ENCODE measurements around the gene CYREN. TPM values are rescaled to one million over a fixed set of nuclear protein-coding genes. Genes with fewer than 3 reads are reported as not detected.
"Not testable (repeated sequence)": the region's sequence is repeated elsewhere in the genome, so short reads cannot be mapped to it uniquely, and the experiment has no call there.

Gene CYREN
- polyA plus RNA-seq, 4 donors, result 58.8 to 73.0 (median 64.7) TPM

GRCh38 chr7:135160858-135161653 lies 9.5 kb downstream of the CYREN start:
- DNase-seq (ENCODE audit: low read depth in 4 of 4, low spot score in 2 of 4), result no peak

- no peak for DNase-seq (ENCODE audit: low read depth in 4 of 4, low spot score in 2 of 4)
Observed at GRCh38 chr7:135160098-135160857, 10.2 kb downstream of the CYREN start.

GRCh38 chr7:135159359-135160085 lies 11.0 kb downstream of the CYREN start:
- DNase-seq (ENCODE audit: low read depth in 4 of 4, low spot score in 2 of 4), result no peak

GRCh38 chr7:135158874-135159273 lies 11.6 kb downstream of the CYREN start:
- DNase-seq (ENCODE audit: low read depth in 4 of 4, low spot score in 2 of 4), result no peak

- no peak for DNase-seq (ENCODE audit: low read depth in 4 of 4, low spot score in 2 of 4)
Observed at GRCh38 chr7:135158141-135158655, 12.3 kb downstream of the CYREN start.

- no peak for DNase-seq (ENCODE audit: low read depth in 4 of 4, low spot score in 2 of 4)
Observed at GRCh38 chr7:135156290-135156689, 14.2 kb downstream of the CYREN start.

- DNase-seq (ENCODE audit: low read depth in 4 of 4, low spot score in 2 of 4), result no peak
Observed at GRCh38 chr7:135154734-135155133, 15.8 kb downstream of the CYREN start.

- DNase-seq (ENCODE audit: low read depth in 4 of 4, low spot score in 2 of 4), result no peak
Observed at GRCh38 chr7:135152442-135152841, 18.1 kb downstream of the CYREN start.

- no peak for DNase-seq (ENCODE audit: low read depth in 4 of 4, low spot score in 2 of 4)
Observed at GRCh38 chr7:135151533-135151932, 19.0 kb downstream of the CYREN start.

GRCh38 chr7:135151132-135151531 lies 19.4 kb downstream of the CYREN start:
- DNase-seq (ENCODE audit: low read depth in 4 of 4, low spot score in 2 of 4), result no peak

GRCh38 chr7:135150072-135150782 lies 20.3 kb downstream of the CYREN start:
- no peak for DNase-seq (ENCODE audit: low read depth in 4 of 4, low spot score in 2 of 4)

- no peak for DNase-seq (ENCODE audit: low read depth in 4 of 4, low spot score in 2 of 4)
Observed at GRCh38 chr7:135147899-135148721, 22.4 kb downstream of the CYREN start, which contains the start of gene TMEM140. Gene TMEM140 (plus strand): TSS chr7:135148072. CDS start chr7:135164442, 16,370 bp downstream.

- DNase-seq (ENCODE audit: low read depth in 4 of 4, low spot score in 2 of 4), result no peak
Observed at GRCh38 chr7:135147341-135147898, 23.1 kb downstream of the CYREN start.

- DNase-seq (ENCODE audit: low read depth in 4 of 4, low spot score in 2 of 4), result no peak
Observed at GRCh38 chr7:135143885-135144668, 26.4 kb downstream of the CYREN start.

- DNase-seq (ENCODE audit: low read depth in 4 of 4, low spot score in 2 of 4), result no peak
Observed at GRCh38 chr7:135129579-135129978, 40.9 kb downstream of the CYREN start.

- no peak for DNase-seq (ENCODE audit: low read depth in 4 of 4, low spot score in 2 of 4)
Observed at GRCh38 chr7:135128931-135129330, 41.6 kb downstream of the CYREN start.

GRCh38 chr7:135124631-135125030 lies 45.9 kb downstream of the CYREN start:
- not testable (repeated sequence) for DNase-seq (ENCODE audit: low read depth in 4 of 4, low spot score in 2 of 4)

- no peak for DNase-seq (ENCODE audit: low read depth in 4 of 4, low spot score in 2 of 4)
Observed at GRCh38 chr7:135121868-135122267, 48.6 kb downstream of the CYREN start.

Measured in left renal cortex interstitium (tissue), 4 donors.